ENCODE measurements around the gene KIF26B.

KIF26B gene

GRCh38 chr1:245599371-245600174, 444.8 kb downstream of the KIF26B start:
- peak; percentile 90 for DNase-seq (ENCODE audit: low read depth)

DNA sequence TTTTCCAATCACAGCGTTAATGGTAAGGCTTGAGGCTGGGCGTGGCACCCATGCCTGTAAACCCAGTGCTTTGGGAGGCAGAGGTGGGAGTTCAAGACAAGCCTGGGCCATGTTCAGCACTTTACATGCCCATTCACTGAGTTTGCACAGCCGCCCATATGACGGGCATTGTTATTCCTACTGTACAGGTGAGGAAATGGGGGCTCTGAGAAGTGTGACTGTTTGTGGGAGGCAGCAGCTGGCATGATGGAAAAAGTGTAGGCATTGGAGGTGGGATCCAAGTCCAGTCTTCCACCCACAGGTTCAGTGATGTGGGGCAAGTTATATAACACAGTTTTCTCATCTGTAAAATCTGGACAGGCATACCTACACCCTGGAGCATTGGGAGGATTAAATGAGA, 445.9 kb downstream of the KIF26B start:
- no peak for DNase-seq (ENCODE audit: low read depth)

DNA sequence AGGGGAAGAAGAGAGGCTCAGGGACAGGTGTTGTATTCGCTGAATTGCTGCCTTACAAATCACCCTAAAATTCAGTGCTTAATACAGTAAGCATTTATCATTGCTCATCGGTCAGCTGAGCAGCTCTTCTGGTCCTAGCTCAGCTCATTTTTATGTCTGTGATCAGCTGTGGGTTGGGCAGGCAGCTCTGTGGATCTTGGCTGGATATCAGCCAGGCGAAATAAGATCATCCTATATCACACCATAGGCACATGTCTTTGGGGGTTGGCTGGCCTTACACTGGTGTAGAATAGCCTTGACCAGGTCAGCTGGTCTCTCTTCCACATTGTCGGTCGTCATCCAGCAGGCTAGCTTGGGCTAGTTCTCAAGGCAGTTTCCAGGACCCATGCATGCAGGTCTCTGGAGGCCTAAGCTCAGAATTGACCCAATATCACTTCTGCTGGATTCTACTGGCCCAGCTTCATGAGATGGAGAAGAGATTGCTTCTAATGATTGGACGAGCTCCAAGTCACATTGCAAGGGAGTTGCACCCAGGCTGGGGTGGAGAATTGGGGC, 448.6 kb downstream of the KIF26B start:
- DNase-seq (ENCODE audit: low read depth) = no peak

DNA sequence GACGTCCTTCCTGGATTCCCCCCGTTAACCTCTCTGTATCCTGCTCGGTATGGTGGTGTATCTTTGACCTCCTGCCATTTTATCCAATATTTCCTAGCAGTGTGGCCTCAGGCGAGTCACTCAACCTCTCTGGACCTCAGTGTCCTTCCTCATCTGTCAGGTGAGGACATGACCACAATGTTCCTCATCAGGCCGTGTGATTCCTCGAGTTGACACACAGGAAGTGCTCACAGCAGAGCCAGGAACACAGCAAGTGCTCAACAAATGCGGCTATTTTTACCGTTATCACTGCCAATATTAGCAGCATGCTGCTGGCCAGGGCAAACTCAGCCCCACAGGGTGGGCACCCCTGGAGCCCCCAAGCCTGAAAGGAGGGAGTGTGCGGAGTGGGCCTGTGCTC, 450.2 kb downstream of the KIF26B start:
- DNase-seq (ENCODE audit: low read depth) = no peak

GRCh38 chr1:245605480-245606156, 450.8 kb downstream of the KIF26B start:
- peak; percentile 64 for DNase-seq (ENCODE audit: low read depth)

DNA sequence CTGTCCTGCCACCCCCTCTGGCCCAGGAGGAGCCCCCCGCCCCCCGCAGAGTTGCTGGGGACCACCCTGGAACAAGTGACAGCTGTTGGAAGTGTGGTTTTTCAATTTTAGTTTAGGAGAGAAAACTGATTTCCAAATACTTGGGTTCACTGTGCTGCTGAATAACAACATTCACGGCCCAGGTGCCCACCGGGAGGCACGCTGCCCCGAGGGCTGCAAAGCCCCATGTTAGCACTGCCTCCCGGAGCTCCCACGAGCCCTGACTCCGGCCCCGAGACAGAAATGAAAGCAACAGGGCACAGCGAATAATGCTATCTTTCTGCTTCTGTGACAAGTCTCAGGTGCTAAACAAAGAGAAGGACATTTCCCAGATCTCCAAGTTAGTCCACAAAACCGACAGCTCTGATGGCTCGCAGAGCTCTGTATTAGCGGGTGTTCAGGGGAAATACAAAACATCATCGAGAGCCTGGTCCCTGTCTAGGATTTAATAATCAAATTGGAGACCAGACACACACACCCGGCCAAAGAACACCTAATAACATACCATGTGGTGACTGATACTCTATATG, 451.5 kb downstream of the KIF26B start:
- no peak for DNase-seq (ENCODE audit: low read depth)

DNA sequence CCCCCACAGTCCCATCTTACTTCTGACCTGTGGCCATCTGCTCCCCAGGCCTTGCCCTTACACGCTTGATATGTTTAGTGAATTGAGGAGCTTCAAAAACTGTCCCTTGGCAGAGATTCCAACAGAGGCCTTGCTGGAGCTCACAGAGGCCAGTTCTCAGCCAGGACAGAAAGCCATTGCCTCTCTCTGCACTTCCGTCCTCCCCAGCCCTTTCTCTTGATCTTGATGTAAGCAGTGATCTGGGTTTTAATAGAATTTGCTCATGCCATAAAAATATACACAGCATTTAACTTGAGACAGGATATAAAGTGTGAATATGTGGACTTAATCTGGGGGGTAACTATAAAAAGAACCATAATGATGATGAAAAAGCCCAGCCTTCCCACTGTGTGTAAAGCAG, 453.5 kb downstream of the KIF26B start:
- DNase-seq (ENCODE audit: low read depth) = no peak

DNA sequence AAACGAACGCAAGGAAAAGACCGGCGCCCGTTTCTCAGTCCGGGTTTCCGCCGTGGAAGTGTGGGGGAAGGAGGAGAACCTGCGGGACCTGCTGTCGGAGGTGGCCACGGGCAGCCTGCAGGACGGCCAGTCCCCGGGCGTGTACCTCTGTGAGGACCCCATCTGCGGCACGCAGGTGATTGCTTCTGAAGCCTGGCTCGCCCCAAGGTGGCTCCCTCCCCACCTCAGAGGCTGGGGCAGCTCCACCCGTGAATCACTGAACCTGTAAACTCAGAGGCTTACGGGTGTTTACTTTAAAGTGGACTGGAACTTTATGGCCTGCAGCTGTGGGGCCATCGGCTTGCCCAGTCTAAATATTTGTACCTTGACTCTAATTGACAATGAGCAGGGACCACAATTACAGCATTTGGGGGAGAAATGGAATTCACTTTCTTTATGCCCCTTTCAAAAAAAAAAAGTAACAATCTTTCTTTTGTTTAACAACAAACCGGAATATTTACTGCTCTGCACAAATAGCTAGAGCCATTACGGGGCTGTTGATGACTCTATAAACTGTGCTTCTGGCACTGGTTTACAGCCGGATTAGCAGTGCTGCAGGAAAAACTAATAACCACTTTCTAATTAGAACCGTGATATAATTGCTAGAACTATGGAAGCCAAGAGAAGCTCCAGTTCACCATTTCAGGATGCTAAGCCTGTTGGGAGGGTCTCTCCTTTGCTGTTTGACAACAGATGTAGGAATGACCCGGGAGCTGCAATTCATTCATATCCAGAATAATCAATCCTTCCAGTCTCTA, 454.8 kb downstream of the KIF26B start:
- no peak for DNase-seq (ENCODE audit: low read depth)

GRCh38 chr1:245611251-245611650, 456.5 kb downstream of the KIF26B start:
- no peak for DNase-seq (ENCODE audit: low read depth)

DNA sequence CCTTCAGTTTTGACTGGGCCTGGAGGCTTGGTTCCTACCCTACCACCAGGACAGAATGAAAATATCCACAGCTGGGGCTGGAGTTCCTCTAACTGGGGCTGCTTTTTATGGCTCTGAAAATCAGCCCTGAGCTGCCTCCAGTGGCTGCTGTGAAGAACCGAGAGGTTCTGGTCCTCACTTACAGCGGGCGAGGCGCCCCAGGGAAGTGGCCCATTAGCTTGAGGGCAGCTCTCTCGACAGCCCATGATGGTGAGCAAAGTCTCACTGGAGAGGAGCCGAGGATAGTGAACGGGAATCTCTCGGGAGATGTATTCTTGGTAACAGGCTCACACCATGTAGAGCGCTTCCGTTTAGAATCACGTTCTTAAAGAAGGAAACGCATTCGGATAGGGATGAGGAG, 459.7 kb downstream of the KIF26B start:
- no peak for DNase-seq (ENCODE audit: low read depth)

- no peak for DNase-seq (ENCODE audit: low read depth)
Observed at GRCh38 chr1:245615001-245615400, 460.2 kb downstream of the KIF26B start.

GRCh38 chr1:245621589-245621988, 466.8 kb downstream of the KIF26B start:
- DNase-seq (ENCODE audit: low read depth) = no peak

GRCh38 chr1:245622332-245623014, 467.7 kb downstream of the KIF26B start:
- no peak for DNase-seq (ENCODE audit: low read depth)

DNA sequence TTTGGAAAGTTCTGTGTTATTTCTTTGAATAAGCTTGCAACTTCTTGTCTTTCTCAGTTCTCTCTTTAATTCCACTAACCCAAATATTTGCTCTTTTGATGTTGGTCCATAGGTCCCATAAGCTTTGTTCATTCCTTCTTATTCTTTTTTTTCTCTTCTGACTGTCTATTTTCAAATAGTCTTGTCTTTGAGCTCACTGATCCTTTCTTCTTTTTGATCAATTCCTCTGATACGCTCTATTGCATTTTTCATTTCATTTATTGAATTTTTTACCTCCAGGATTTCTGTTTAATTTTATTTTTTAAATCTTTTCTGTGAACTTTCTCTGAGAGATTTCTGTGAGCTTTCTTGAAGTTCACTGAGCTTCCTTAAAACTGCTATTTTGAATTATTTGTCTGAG, 486.6 kb downstream of the KIF26B start:
- DNase-seq (ENCODE audit: low read depth) = no peak

DNA sequence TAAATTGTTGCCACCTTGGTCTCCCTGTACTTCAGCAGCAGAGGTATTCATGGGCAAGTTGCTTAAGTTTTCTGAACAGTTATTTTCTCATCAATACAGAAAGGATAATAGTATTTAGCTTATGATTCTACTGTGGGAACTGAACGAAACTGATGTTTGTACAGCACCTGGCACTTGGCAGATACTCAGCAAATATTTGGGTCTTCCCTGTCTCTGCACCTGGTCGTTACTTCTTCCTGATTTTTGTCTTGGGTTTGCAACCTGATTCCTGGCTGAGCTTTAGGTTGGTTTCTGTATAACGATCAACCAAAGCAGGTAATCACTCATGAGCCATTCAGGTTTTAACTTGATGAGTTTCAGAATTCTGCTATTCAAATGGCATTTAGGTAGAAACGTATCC, 490.6 kb downstream of the KIF26B start:
- no peak for DNase-seq (ENCODE audit: low read depth)

DNA sequence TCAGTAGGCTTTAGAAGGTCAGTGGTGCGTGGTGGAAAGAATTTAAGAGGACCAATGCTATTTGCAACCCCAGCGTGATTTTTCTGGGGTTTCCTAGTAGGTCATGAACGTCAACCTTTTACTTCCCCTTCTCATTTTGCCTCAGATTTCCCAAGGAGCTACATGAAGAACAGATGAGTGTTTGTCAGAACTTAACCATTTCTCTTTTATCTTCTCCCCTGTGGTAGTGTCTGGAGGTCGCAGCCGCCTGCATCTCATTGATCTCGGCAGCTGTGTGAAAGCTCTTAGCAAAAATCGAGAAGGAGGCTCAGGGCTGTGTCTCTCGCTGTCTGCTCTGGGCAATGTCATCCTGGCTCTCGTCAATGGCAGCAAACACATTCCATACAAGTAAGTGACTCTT, 491.1 kb downstream of the KIF26B start:
- DNase-seq (ENCODE audit: low read depth) = no peak

DNA sequence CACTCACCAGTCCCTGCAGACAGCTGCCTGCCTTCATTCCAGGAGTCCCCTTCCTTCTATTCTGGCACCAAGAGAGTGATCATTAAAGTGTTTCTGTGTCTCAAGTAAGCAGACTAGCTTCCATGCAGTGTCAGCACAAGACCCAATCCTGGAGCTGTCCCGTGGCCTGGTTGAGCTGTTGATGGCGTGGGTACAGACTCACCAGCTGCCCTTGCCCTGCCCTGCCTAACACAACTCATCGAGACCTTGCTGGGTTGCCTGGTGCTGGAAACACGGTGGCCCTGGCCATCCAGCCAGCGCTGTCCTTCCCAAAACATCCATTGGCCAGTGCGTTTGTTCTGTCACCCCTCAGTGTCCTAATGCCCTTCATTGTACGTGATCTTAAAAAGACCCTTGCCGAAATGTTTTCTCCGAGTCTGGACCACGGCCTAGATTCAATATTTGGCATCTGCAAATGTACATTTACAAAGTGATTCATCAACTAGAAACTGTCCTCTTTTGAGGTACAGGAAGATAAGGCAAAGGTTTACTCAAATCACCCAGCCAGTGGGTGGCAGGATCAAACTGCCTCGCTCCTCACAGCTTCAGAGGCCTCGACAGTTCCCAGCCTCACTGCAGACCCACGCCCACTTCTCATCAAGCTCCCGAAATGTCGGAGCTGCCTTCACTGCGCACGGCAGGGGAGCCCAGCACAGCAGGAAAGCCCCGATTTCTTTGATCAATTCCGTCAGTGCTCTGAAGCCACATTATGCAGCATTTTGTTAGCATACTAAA, 494.2 kb downstream of the KIF26B start:
- DNase-seq (ENCODE audit: low read depth) = no peak

DNA sequence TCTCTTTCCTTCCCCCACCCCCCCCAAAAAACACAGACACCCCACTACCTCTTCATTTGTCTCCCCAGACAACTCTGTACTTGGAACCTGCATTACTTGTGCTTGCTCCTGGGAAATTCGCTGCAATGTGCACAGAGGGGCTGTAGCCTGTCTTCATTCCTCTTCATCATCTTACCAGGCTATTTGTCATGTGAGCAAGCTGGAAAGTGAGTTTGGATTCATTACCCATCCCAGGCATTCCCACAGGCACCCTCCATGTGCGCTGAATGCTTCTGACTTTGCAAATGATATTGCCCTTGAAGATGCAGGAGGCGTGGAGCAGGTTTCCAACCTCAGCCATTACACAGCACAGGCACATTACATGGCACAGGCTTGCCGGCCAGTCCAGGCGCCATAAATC, 494.9 kb downstream of the KIF26B start:
- DNase-seq (ENCODE audit: low read depth) = no peak

GRCh38 chr1:245650441-245650960, 495.7 kb downstream of the KIF26B start:
- DNase-seq (ENCODE audit: low read depth) = no peak

DNA sequence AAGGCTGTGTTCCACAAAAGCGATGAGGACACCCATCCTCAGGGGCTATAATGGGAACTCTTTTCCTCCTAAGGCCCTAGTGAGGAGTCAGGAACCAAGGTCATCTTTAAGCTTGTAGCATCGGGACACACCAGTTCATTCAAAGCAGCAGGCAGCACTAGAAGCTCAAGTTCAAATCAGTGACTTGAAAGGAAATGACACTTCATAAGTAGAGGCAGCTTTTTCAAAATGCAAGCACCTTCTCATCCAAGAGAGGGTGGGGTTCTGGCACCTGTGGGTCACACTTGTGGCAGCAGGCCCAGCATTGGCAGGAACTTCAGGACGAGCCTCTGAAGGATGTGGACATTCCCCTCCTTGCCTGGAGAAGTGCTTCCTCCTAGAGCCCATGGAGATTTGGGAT, 496.3 kb downstream of the KIF26B start:
- DNase-seq (ENCODE audit: low read depth) = no peak

DNA sequence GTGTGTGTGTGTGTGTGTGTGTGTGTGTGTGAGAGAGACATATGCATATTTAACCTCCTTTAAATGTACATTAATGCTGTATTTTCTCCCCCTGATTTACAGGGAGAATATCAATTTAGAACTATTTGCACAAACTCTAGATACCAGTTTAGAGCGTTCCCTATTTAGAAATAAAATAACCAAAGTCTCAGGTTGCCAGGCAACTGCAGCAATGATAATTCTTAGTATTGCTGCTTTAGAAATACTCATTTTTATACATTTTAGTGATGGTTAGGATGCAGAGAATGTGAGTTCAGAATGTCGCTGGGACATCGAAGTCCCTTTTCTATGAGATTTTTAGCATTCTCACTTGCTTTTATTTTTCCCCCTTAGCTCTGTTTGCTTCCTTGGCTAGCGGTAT, 497.3 kb downstream of the KIF26B start:
- DNase-seq (ENCODE audit: low read depth) = no peak

Measured in GM04503 (cell line).